ENCODE results near the gene MYL7.

Gene MYL7

GRCh38 chr7:44113764-44114354, 27.3 kb downstream of the MYL7 start:
- peaks cover under 1 to 57% (median 54%) of the 10 kb centered on the region in 4 donors for H3K4me1 ChIP-seq
- no peak for TF ChIP-seq CTCF (IDR thresholded peaks at IDR 0.05)
- intact Hi-C loops (cut with DNase I; ENCODE audit: low total_unique reads): no loop called here
- H3K36me3 ChIP-seq: peaks cover 31 to 100% (median 84%) of the 10 kb centered on the region in 3 donors
- no peaks in the 10 kb centered on the region for H3K27me3 ChIP-seq
- no peaks in the 10 kb centered on the region for H3K9me3 ChIP-seq
- peak overlapping the region; percentile 98 to 100 for H3K27ac ChIP-seq
- H3K4me3 ChIP-seq: no peak overlapping the region
- no peak for DNase-seq

GRCh38 chr7:44112997-44113763, 28.0 kb downstream of the MYL7 start:
- peaks cover 7 to 64% (median 61%) of the 10 kb centered on the region in 4 donors for H3K4me1 ChIP-seq
- no peak for TF ChIP-seq CTCF (IDR thresholded peaks at IDR 0.05)
- peak overlapping the region; percentile 98 to 100 for H3K27ac ChIP-seq
- H3K4me3 ChIP-seq: no peak overlapping the region
- no peaks in the 10 kb centered on the region for H3K9me3 ChIP-seq
- H3K27me3 ChIP-seq: no peaks in the 10 kb centered on the region
- no peak for DNase-seq
- intact Hi-C loops (cut with DNase I; ENCODE audit: low total_unique reads): no loop called here
- H3K36me3 ChIP-seq: peaks cover 31 to 100% (median 86%) of the 10 kb centered on the region in 3 donors

- H3K27ac ChIP-seq: peak overlapping the region; percentile 98 to 100
- no peak for DNase-seq
- H3K36me3 ChIP-seq: peaks cover 31 to 100% (median 86%) of the 10 kb centered on the region in 3 donors
- H3K4me1 ChIP-seq: peaks cover 7 to 71% (median 69%) of the 10 kb centered on the region in 4 donors
- no peaks in the 10 kb centered on the region for H3K27me3 ChIP-seq
- H3K4me3 ChIP-seq: no peak overlapping the region
- no peak for TF ChIP-seq CTCF (IDR thresholded peaks at IDR 0.05)
- no peaks in the 10 kb centered on the region for H3K9me3 ChIP-seq
- intact Hi-C loops (cut with DNase I; ENCODE audit: low total_unique reads): no loop called here
Measured at GRCh38 chr7:44112231-44112996, 28.7 kb downstream of the MYL7 start.

- intact Hi-C loops (cut with DNase I; ENCODE audit: low total_unique reads): no loop called here
- no peak for DNase-seq
- no peak for TF ChIP-seq CTCF (IDR thresholded peaks at IDR 0.05)
- Histone ChIP-seq H3K27ac (peak overlapping the region; percentile 98 to 100), H3K4me1 (peaks cover 7 to 78% (median 75%) of the 10 kb centered on the region in 4 donors), H3K4me3 (no peak overlapping the region), H3K27me3 (no peaks in the 10 kb centered on the region), H3K9me3 (no peaks in the 10 kb centered on the region), H3K36me3 (peaks cover 31 to 99% (median 86%) of the 10 kb centered on the region in 3 donors)
Measured at GRCh38 chr7:44111761-44112160, 29.4 kb downstream of the MYL7 start.

- Histone ChIP-seq H3K9me3 (no peaks in the 10 kb centered on the region), H3K27me3 (no peaks in the 10 kb centered on the region), H3K36me3 (peaks cover 31 to 91% (median 82%) of the 10 kb centered on the region in 3 donors), H3K4me3 (no peak overlapping the region), H3K4me1 (peaks cover 10 to 86% (median 83%) of the 10 kb centered on the region in 4 donors), H3K27ac (peak overlapping the region; percentile 98 to 100)
- intact Hi-C loops (cut with DNase I; ENCODE audit: low total_unique reads): no loop called here
- peak in 1 of 2 donors; percentile 76 for DNase-seq
- TF ChIP-seq CTCF (IDR thresholded peaks at IDR 0.05): no peak
Measured at GRCh38 chr7:44110719-44111635, 30.2 kb downstream of the MYL7 start.
